H1 (cell line): ENCODE results near the gene SLC7A7. TPM values are rescaled to one million over a fixed set of nuclear protein-coding genes. Genes with fewer than 3 reads are reported as not detected.

Experiments used
- CTCF ChIA-PET: fragments of 300-600 bp; sonication (Branson Sonifier 250); formaldehyde crosslinking; loops from one replicate; lab custom pipeline; 2021; ENCODE audit not compliant: partially characterized antibody; lab: Charles Lee
- POLR2A ChIA-PET: fragments of 300-600 bp; sonication (Branson Sonifier 250); formaldehyde crosslinking; loops from one replicate; lab custom pipeline; 2021; ENCODE audit warnings: inconsistent platforms; ENCODE audit not compliant: partially characterized antibody; lab: Charles Lee
- DNase-seq, 2 experiments: peaks; one replicate each; pipeline versions ENCODE4 v3.0.0 to v3.0.0-alpha.2; 2010 to 2022; ENCODE audit warnings: low spot score in 2 of 2, low read depth in 1 of 2, mixed read lengths in 1 of 2
- FAIRE-seq: peaks from 2 replicates; lab custom pipeline; 2011; peaks lifted over from hg19 to GRCh38; lab: Jason Lieb, UNC
- H2AFZ ChIP-seq: 2 replicates; pipeline ENCODE4 v1.8.1; 2012; ENCODE audit warnings: low read length, inconsistent platforms
- H2AK5ac ChIP-seq: 2 replicates; pipeline ENCODE4 v1.6.1; 2013; ENCODE audit warnings: low read depth, low read length
- H2BK120ac ChIP-seq: replicated peaks from 2 replicates; pipeline ENCODE3; 2013; ENCODE audit warnings: low read depth, low read length, inconsistent platforms
- H2BK12ac ChIP-seq: 2 replicates; pipeline ENCODE4 v1.6.1; 2013; ENCODE audit warnings: low read depth, low read length
- H2BK15ac ChIP-seq: 2 replicates; pipeline ENCODE4 v1.6.1; 2013; ENCODE audit warnings: low read length
- H2BK20ac ChIP-seq: 2 replicates; pipeline ENCODE4 v1.6.1; 2013; ENCODE audit warnings: low read length
- H2BK5ac ChIP-seq: 2 replicates; pipeline ENCODE4 v1.6.1; 2013; ENCODE audit warnings: low read depth, low read length
- H3K14ac ChIP-seq: 2 replicates; pipeline ENCODE4 v1.6.1; 2013; ENCODE audit warnings: inconsistent platforms; ENCODE audit not compliant: insufficient read length
- H3K18ac ChIP-seq: 2 replicates; pipeline ENCODE4 v1.6.1; 2013; ENCODE audit warnings: low read length; ENCODE audit errors: extremely low read depth
- H3K23ac ChIP-seq: 2 replicates; pipeline ENCODE4 v1.6.1; 2013; ENCODE audit warnings: inconsistent platforms; ENCODE audit not compliant: insufficient read length
- H3K23me2 ChIP-seq: 2 replicates; pipeline ENCODE4 v1.6.1; 2013; ENCODE audit warnings: low read depth, low read length
- H3K27ac ChIP-seq: 2 replicates; pipeline ENCODE4 v1.6.1; 2011; ENCODE audit warnings: low read depth, low read length, inconsistent platforms
- H3K27me3 ChIP-seq, 4 experiments: replicated peaks in 1 of 4; 1 replicate in 1 of 4; 2 replicates in 3 of 4; pipeline versions ENCODE4 v1.6.1 to v1.8.1; 2011 to 2013; ENCODE audit warnings: low read length in 3 of 4, mild to moderate bottlenecking in 3 of 4, inconsistent platforms in 2 of 4, mixed read lengths in 2 of 4, moderate library complexity in 1 of 4; ENCODE audit not compliant: control insufficient read depth in 3 of 4, insufficient read depth in 3 of 4; ENCODE audit errors: extremely low read depth in 1 of 4
- H3K36me3 ChIP-seq, 4 experiments: 2 replicates each; pipeline versions ENCODE4 v1.6.1 to v1.8.1; 2011 to 2013; ENCODE audit warnings: mild to moderate bottlenecking in 4 of 4, low read length in 3 of 4, moderate library complexity in 2 of 4, control low read depth in 1 of 4, inconsistent platforms in 1 of 4; ENCODE audit not compliant: insufficient read depth in 4 of 4, control insufficient read depth in 2 of 4
- H3K4ac ChIP-seq: replicated peaks from 2 replicates; pipeline ENCODE3; 2013; ENCODE audit warnings: low read length, low read depth, mixed read lengths, inconsistent platforms; ENCODE audit not compliant: insufficient read length
- H3K4me1 ChIP-seq, 4 experiments: replicated peaks in 1 of 4; 1 replicate in 1 of 4; 2 replicates in 3 of 4; pipeline versions ENCODE4 v1.6.1 to v1.8.1; 2011 to 2013; ENCODE audit warnings: low read length in 3 of 4, inconsistent platforms in 2 of 4, mixed read lengths in 1 of 4; ENCODE audit not compliant: insufficient read depth in 4 of 4, control insufficient read depth in 3 of 4
- H3K4me2 ChIP-seq, 2 experiments: 2 replicates each; pipeline versions ENCODE4 v1.6.1 to v1.8.1; 2011 to 2013; ENCODE audit warnings: low read depth in 2 of 2, low read length in 2 of 2, control low read depth in 1 of 2, inconsistent platforms in 1 of 2, mild to moderate bottlenecking in 1 of 2; ENCODE audit not compliant: insufficient read depth in 1 of 2
- H3K4me3 ChIP-seq, 4 experiments: fragments of 200-600, 300-600 bp in 1 of 4; sonication (generic), shearing (Covaris generic), sonication (Bioruptor Twin) in 1 of 4; 2 replicates each; pipeline versions ENCODE4 v1.5.1 to v1.8.1; 2011 to 2016; ENCODE audit warnings: low read length in 4 of 4, low read depth in 3 of 4, control low read depth in 2 of 4, inconsistent platforms in 2 of 4, mild to moderate bottlenecking in 2 of 4, mixed read lengths in 1 of 4, moderate library complexity in 1 of 4; ENCODE audit not compliant: insufficient read depth in 2 of 4; ENCODE audit errors: extremely low read depth in 1 of 4
- H3K56ac ChIP-seq: replicated peaks from 2 replicates; pipeline ENCODE3; 2013; ENCODE audit warnings: low read depth, mild to moderate bottlenecking, mixed read lengths, low read length, inconsistent platforms; ENCODE audit not compliant: insufficient read length
- H3K79me1 ChIP-seq: 2 replicates; pipeline ENCODE4 v1.6.1; 2013; ENCODE audit warnings: low read depth, low read length, control low read depth
- H3K79me2 ChIP-seq, 2 experiments: 2 replicates each; pipeline versions ENCODE4 v1.6.1 to v1.8.1; 2012 to 2013; ENCODE audit warnings: low read length in 2 of 2, mild to moderate bottlenecking in 2 of 2, inconsistent platforms in 1 of 2; ENCODE audit not compliant: insufficient read depth in 2 of 2, control insufficient read depth in 1 of 2
- H3K9ac ChIP-seq, 4 experiments: replicated peaks in 1 of 4; 1 replicate in 1 of 4; 2 replicates in 3 of 4; pipeline versions ENCODE4 v1.6.1 to v1.8.1; 2011 to 2013; ENCODE audit warnings: low read depth in 3 of 4, low read length in 3 of 4, control low read depth in 2 of 4, mild to moderate bottlenecking in 2 of 4, moderate library complexity in 2 of 4, inconsistent platforms in 1 of 4; ENCODE audit errors: extremely low read depth in 1 of 4
- H3K9me3 ChIP-seq, 2 experiments: 2 replicates each; pipeline versions ENCODE4 v1.6.1 to v1.8.1; 2012 to 2013; ENCODE audit warnings: mild to moderate bottlenecking in 2 of 2, moderate library complexity in 2 of 2, control low read depth in 1 of 2, inconsistent platforms in 1 of 2, low read depth in 1 of 2, low read length in 1 of 2, mixed read lengths in 1 of 2; ENCODE audit not compliant: insufficient read depth in 2 of 2
- H4K20me1 ChIP-seq, 2 experiments: replicated peaks in 1 of 2; 2 replicates each; pipeline versions ENCODE3 to v1.8.1; 2011 to 2013; ENCODE audit warnings: inconsistent platforms in 2 of 2, low read length in 2 of 2, mild to moderate bottlenecking in 1 of 2; ENCODE audit not compliant: insufficient read depth in 2 of 2, control insufficient read depth in 1 of 2
- H4K5ac ChIP-seq: 2 replicates; pipeline ENCODE4 v1.6.1; 2013; ENCODE audit warnings: low read length, low read depth, mixed read lengths, inconsistent platforms; ENCODE audit not compliant: insufficient read length
- H4K8ac ChIP-seq: 2 replicates; pipeline ENCODE4 v1.8.0; 2013; ENCODE audit warnings: mild to moderate bottlenecking, moderate library complexity, low read length, inconsistent platforms; ENCODE audit not compliant: insufficient read depth; ENCODE audit errors: extremely low read depth
- H4K91ac ChIP-seq: replicated peaks from 2 replicates; pipeline ENCODE3; 2013; ENCODE audit warnings: low read length, mixed read lengths, inconsistent platforms; ENCODE audit not compliant: insufficient read length
- ASH2L ChIP-seq: fragments of 200-600, 300-600 bp; sonication (generic); IDR thresholded peaks from one replicate; pipeline ENCODE4 v1.7.1; 2017; ENCODE audit warnings: low read length
- ATF3 ChIP-seq: IDR thresholded peaks from 2 replicates; pipeline ENCODE4 v1.6.1; 2011; ENCODE audit warnings: low read depth, mild to moderate bottlenecking, low read length; ENCODE audit not compliant: insufficient read depth
- CHD2 ChIP-seq: IDR thresholded peaks from 2 replicates; pipeline ENCODE4 v1.6.1; 2012; ENCODE audit warnings: low read length, improper control_type of control experiment
- KDM4A ChIP-seq: IDR thresholded peaks from one replicate; pipeline ENCODE4 v1.7.1; 2012; ENCODE audit warnings: low read depth, mild to moderate bottlenecking, moderate library complexity, low read length, inconsistent platforms; ENCODE audit not compliant: severe bottlenecking
- PHF8 ChIP-seq: fragments of 200-600 bp; sonication (generic); conservative IDR thresholded peaks from 2 replicates; pipeline ENCODE4 v1.7.1; 2012; ENCODE audit warnings: low read depth, mild to moderate bottlenecking, inconsistent platforms, low read length, moderate library complexity
- SIRT6 ChIP-seq: IDR thresholded peaks from one replicate; pipeline ENCODE4 v1.7.1; 2012; ENCODE audit warnings: low read length, inconsistent platforms
- TAF1 ChIP-seq: IDR thresholded peaks from 2 replicates; pipeline ENCODE4 v1.6.1; 2011; ENCODE audit warnings: mild to moderate bottlenecking, low read depth, low read length
- WGBS, 2 experiments: shearing (Covaris generic) in 1 of 2; methylation state at CpG; one replicate each; pipeline versions ENCODE4 v1.1.6 to v1.1.7; 2013 to 2015; ENCODE audit warnings: low lambda C conversion rate in 2 of 2, mixed read lengths in 2 of 2, inconsistent platforms in 1 of 2, low coverage in 1 of 2, missing lambda C conversion rate in 1 of 2; ENCODE audit not compliant: insufficient replicate concordance in 2 of 2, insufficient coverage in 1 of 2, insufficient read length in 1 of 2; ENCODE audit errors: extremely low coverage in 1 of 2, missing lambda C conversion rate in 1 of 2; 5-methylcytosine and 5-hydroxymethylcytosine counted together
- polyA plus RNA-seq, 7 experiments: library from polyadenylated mRNA; depleted of rRNA in 3 of 7; stranded (reverse) in 5 of 7; unstranded in 2 of 7; fragments of >200 nt in 5 of 7; fragments of 200-250 nt in 2 of 7; gene quantifications; 1 replicate in 5 of 7; 2 replicates in 1 of 7; 4 replicates in 1 of 7; pipeline versions ENCODE4 v1.2.1 to v1.2.3, GENCODE V29; 2011 to 2013; ENCODE audit warnings: missing spikeins in 2 of 7, mixed read lengths in 2 of 7
- total RNA-seq: library from RNA; stranded (reverse); fragmentation: NEBNext Ultra II Directional; extraction: Animal tissue kit (Norgen Biotek cat#: 25700); gene quantifications from 2 replicates; pipeline ENCODE4 v1.2.1, GENCODE V29; 2021

Gene SLC7A7
- total and polyA plus RNA-seq, 2 of the 8 experiments (the other 6 are each of a cell fraction or from before 2014, with no cell fraction given) = 5.8 to 14.9 TPM

- no peaks in the 10 kb centered on the region for H3K9me3 ChIP-seq
- peak overlapping the region; percentile 80 to 99 (median 87) for H3K4me3 ChIP-seq
- peaks cover 8% of the 10 kb centered on the region for H3K79me1 ChIP-seq
- 0% methylated on average over 56 of the region's 57 CpGs; no CpG with 5 or more reads in 1 of the 2 experiments for WGBS, 2 experiments
- H3K14ac ChIP-seq = no peak overlapping the region
- H2AFZ ChIP-seq = 0 out of 2 replicates have a peak overlapping the region, but pooled peaks have one; percentile 15
- H4K20me1 ChIP-seq = no peaks in the 10 kb centered on the region
- DNase-seq (peak in 1 of 2 experiments; percentile 74), FAIRE-seq (no peak)
- peak overlapping the region; percentile 53 for H3K27ac ChIP-seq
- peak overlapping the region; percentile 60 for H3K56ac ChIP-seq
- no peak overlapping the region for H2BK20ac ChIP-seq
- H3K18ac ChIP-seq = peak overlapping the region; percentile 60
- peaks cover 14% of the 10 kb centered on the region; the same call in 1 of the 2 replicates for H3K23me2 ChIP-seq
- H4K91ac ChIP-seq = peak overlapping the region; percentile 1
- TF ChIP-seq TAF1 = peak; percentile 68; the same call in 1 of the 2 replicates
- TF ChIP-seq CHD2 = peak; percentile 20; the same call in 1 of the 2 replicates
- 0 out of 2 replicates have a peak, but pooled peaks have one; percentile 18 for TF ChIP-seq PHF8
- TF ChIP-seq KDM4A = peak; percentile 42
- no peak for TF ChIP-seq SIRT6
- TF ChIP-seq ATF3 = no peak
- peak; percentile 22 for TF ChIP-seq ASH2L
- H2BK5ac ChIP-seq = peak overlapping the region; percentile 77; the same call in 1 of the 2 replicates
- no peak overlapping the region for H2BK12ac ChIP-seq
- ChIA-PET CTCF (interaction anchor here (0.5 to 56.0 kb wide), 10 partner anchors 18 to 1811 kb away, joined by 3 to 1562 read pairs (median 7); partner anchors contain the start of genes LRP10, MMP14, MRPL52 and OXA1L), POLR2A (interaction anchor here (0.6 to 16.3 kb wide), 19 partner anchors 9 to 257 kb away, joined by 3 to 203 read pairs (median 4); partner anchors contain the start of genes LRP10, MRPL52, PRMT5 and RBM23)
- H3K4me2 ChIP-seq = peak overlapping the region; percentile 73 to 98
- H2BK15ac ChIP-seq = no peak overlapping the region
- H3K36me3 ChIP-seq = peaks cover 8 to 31% (median 21%) of the 10 kb centered on the region in 4 experiments; a peak in 7 of 8 replicates
- no peak overlapping the region for H3K23ac ChIP-seq
- no peak overlapping the region for H2BK120ac ChIP-seq
- peaks cover 0 to 25% of the 10 kb centered on the region in 2 experiments; a peak in 1 of 4 replicates for H3K79me2 ChIP-seq
- no peaks in the 10 kb centered on the region for H3K27me3 ChIP-seq
- peak overlapping the region; percentile 76 to 92 (median 84) for H3K9ac ChIP-seq
- no peak overlapping the region for H4K5ac ChIP-seq
- H2AK5ac ChIP-seq = no peak overlapping the region
- no peak overlapping the region for H3K4ac ChIP-seq
- H3K4me1 ChIP-seq = peaks cover 8 to 17% (median 14%) of the 10 kb centered on the region in 4 experiments
- H4K8ac ChIP-seq = peak overlapping the region; percentile 93
Measured at GRCh38 chr14:22837114-22837749, 22.0 kb upstream of the SLC7A7 start.
